HG03342 (cell line): Measurements from ENCODE around the gene MRPS21.
A peak's percentile ranks its signal among the peaks of the same experiment; 100 is the strongest.

Experiments used
- ATAC-seq: cut with Tn5 transposase; IDR thresholded peaks from one replicate; pipeline ENCODE4 v1.9.1; 2021; ENCODE audit warnings: mild to moderate bottlenecking, moderate library complexity; ENCODE audit not compliant: unreplicated experiment

Gene MRPS21

GRCh38 chr1:150293433-150294253 lies at the start of gene MRPS21:
TSS of gene MRPS21 (plus strand) at chr1:150293861. CDS start at chr1:150294367, 506 bp downstream.
- ATAC-seq = peak; percentile 99

- ATAC-seq = no peak
Observed at GRCh38 chr1:150249936-150250335, 43.7 kb upstream of the MRPS21 start.

DNA sequence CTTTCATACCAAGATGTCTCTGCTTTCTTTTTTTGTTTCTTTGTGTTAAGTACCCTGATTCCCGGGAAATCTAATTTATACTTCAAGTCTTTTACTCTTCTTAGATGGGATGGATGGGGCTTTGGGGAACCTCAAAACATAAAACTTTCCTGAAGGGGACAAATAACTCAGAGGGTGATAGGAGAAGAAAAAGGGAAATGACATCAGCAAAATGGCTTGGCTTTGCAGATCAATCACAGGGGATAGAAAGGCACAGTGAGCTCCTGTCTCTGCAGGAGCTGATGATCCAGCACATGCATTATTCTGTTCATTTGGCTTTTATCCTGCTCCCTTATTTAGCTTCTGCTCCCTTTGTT lies 37.5 kb upstream of the MRPS21 start:
- no peak for ATAC-seq

- ATAC-seq = no peak
Observed at GRCh38 chr1:150256554-150257341, 36.9 kb upstream of the MRPS21 start.

DNA sequence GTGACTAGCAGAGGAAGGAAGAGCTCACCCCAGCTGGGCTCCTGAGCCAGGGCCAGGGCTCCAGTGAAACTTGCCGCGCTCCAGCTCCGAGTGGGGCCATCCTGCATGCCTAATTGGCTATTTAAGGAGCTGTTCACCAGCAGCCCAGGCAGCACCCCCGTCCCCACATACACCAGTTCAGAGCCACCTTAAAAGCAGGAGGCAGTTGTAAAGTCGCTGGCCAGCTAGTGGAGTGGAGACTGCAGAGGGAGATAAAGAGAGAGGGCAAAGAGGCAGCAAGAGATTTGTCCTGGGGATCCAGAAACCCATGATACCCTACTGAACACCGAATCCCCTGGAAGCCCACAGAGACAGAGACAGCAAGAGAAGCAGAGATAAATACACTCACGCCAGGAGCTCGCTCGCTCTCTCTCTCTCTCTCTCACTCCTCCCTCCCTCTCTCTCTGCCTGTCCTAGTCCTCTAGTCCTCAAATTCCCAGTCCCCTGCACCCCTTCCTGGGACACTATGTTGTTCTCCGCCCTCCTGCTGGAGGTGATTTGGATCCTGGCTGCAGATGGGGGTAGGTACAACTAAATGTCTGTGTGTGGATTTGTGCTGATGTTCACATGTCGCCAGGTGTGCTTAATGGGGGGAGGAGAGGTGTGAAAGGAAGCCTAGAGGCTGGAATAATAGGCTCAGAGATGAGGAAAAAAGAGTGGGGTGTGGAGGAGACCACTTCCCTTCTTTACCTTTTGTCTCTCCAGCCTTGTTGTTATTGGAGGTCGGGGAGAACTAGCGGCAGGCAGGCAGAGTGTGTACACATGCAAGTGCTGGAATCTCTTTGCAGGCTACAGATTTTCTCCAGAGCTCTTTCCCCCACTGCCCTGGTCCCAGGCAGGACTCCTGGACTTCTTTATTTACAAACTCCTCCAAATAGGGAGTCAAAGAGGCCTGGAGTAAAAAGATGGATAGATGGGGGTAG lies 35.8 kb upstream of the MRPS21 start, which contains the start of gene CA14:
CA14 (plus strand) TSS at position 151 of the 962 bp plus-strand sequence; CDS start at position 506, 355 bp downstream.
- ATAC-seq = no peak

DNA sequence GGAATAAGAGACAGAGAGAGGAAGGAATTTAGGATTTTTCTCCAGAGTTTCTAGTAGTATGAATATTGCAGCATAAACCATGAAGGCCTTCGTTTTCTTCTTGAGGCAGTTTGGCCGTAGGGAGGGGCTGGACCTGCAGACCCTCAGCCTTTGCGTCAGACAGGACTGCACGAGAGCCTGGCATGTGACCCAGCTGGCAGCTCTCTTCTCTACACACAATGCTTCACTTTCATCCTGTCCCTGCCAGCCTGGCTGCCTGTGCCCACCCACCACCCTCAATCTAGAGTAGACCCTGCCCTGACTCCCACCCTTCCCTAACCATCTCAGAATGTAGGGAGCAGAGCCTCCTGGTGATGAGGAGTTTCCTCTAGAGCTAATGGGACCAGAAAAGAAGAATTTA lies 34.4 kb upstream of the MRPS21 start:
- no peak for ATAC-seq

DNA sequence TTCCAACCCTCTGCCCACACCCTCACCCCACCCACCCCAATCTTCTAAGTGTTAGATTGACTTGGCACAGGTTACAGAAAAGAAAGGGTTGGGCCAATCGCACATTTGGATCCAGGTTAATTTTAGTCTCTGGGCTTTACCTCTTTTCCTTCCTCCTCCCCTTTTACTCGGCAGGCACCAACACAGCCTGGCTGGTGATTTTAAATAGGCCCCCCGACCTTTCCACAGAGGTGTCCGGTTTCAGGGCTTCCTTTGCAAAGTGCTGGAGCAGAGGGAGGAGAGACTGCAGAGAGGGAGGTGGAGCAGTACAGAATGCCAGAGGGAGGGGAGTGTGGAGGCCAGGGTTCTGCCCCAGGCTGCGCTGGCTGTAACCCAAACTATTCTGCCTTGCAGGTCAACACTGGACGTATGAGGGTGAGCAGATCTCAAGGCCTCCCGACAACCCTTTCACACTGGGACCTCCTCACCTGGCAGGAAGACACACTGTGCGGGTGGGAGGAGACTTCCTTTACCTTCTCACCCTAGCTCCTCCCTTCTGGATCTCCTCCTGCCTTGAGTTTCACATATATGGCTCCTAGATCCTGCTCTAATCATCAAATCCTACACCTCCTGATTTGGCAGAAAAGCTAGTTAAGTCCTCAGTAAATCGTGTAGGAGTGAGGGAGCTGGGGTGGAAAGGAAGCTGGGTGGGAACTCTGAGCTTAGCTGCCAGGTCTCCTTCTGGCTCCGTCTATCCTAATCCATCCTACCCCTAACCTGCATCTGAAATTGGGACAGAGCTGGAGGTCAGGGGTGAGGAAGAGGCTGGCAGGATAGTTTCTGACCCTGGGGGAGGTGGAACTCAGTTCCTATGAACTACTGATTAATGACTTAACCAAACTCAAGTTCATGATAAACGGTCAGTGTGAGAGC lies 33.6 kb upstream of the MRPS21 start:
- no peak for ATAC-seq

DNA sequence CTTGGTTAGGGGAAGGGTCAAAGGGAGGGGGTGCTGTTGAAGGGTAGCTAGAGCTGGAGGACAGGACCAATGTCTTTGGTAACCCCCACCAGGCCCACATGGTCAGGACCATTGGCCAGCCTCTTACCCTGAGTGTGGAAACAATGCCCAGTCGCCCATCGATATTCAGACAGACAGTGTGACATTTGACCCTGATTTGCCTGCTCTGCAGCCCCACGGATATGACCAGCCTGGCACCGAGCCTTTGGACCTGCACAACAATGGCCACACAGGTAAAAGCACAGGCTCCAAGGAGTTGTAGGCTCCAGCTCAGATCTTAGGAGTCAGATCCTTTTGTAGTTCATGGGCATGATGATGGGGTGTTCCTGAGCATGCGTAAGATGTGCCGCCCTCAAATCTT lies 32.3 kb upstream of the MRPS21 start:
- no peak for ATAC-seq

GRCh38 chr1:150262388-150263320 lies 31.0 kb upstream of the MRPS21 start:
- ATAC-seq = no peak

- no peak for ATAC-seq
Observed at GRCh38 chr1:150263549-150263948, 30.1 kb upstream of the MRPS21 start.

DNA sequence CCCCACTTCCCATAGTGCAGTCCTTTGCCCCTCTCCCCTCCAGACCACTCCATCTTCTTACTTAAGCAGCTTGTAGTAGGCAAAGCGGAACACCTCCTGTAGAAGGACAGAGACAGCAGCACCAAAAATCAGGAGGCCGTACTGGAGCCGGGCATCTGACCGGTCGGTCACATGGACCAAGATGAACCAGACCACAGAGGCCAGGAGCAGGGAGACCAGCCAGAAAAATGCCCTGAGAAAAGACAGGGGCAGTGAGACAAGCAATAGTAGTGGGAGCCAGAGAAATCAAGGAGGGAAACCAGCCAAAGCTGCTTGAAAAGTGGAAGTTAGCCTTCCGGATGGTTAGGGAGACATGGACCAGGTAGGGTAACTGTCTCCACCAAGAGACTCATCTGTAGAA lies 25.8 kb upstream of the MRPS21 start:
- no peak for ATAC-seq

DNA sequence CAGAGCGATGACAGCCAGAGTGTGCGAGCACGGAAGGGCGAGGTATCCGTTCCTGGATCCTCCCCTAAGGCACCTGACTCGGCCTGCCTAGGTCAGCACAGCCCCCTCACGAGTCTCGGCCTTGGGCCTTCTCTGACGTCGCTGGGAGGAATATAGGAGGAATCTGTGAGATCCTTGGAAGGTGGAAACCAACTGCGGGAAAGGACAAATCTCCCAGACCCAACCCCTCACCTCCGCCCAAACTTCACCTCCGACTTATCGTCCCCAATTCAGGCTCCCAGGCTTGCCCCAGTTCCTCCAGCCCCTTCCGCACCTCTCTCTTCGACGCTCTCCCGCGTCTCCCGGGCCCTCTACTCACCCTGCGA lies 25.3 kb upstream of the MRPS21 start:
- ATAC-seq = peak; percentile 3

DNA sequence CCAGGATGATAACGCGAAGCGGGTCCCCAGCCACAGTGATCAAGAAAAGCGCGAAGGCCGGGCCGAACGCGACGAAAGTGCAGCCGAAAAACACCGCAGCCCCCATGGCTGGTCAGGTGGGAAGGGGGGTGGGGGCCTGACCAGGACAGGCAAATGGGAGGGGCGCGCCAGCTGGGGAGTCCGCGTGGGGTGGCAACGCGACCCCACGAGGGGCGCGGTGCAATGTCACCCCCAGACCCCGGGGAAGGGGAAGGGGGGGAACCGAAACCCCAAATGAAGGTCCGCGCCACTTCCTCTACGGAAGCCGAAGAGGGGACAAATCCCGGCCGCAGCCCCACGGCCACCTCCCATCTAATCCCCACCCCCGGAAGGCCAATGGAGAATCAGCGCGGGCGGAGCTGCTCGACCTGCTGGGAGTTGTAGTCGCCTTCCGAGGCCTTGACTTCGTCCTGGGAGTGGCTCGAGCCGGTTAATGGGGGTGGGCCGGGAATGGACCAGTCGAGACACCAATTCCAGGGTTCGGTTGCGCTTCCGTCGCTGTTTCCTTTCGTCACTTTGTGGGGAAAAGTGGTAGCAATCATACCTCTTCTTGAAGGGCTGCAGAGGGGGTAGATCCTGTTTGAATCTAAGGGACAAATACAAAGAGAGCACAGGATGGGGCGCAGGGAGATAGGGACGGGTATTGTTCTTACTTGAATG lies 24.8 kb upstream of the MRPS21 start, which contains the start of gene APH1A:
APH1A (minus strand) TSS at position 312 of the 699 bp plus-strand sequence; CDS start at position 106, 206 bp downstream.
- peak; percentile 89 for ATAC-seq

DNA sequence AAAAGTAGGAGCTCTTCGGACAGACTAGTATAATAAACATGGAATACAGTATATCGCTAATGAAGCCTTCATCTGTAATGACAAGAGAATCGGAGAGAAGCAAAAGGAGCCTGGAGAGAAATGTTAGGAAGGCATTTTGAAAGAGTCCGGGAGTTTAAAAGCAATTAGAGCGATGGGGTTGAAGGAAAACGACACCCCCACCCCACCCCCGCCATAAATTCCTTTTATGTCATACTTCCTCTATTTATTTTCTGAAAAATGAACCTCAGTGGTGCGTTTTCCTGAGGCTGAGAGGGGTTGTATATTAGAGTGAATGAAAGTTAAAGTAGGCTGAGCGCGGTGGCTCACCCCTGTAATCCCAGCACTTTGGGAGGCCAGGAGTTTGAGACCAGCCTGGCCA lies 24.2 kb upstream of the MRPS21 start:
- no peak for ATAC-seq

DNA sequence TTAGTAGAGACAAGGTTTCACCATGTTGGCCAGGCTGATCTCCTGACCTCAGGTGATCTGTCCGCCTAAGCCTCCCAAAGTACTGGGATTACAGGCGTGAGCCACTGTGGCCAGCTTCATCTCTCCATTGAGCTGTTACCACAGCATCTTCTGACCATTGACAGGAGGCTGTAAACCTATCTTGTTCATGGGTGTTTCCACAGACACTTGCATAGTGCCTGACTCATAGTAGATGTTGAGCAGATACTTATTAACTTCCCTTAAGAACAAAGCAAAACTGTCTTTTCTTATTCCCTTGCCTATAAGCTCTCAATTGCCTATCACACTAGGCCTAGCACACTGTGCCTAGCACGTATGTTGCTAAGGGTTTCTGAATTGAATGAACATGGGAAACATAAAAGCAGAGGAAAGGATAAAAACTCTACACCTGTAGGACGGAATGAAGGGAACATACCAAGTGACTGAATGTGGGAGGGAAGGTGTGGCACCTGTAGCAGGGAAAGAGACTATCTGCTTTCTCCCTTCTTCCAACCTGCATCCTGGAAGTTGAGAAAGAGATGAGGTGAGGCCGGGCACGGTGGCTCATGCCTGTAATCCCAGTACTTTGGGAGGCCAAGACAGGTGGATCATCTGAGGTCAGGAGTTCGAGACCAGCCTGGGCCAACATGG lies 22.2 kb upstream of the MRPS21 start:
- no peak for ATAC-seq

DNA sequence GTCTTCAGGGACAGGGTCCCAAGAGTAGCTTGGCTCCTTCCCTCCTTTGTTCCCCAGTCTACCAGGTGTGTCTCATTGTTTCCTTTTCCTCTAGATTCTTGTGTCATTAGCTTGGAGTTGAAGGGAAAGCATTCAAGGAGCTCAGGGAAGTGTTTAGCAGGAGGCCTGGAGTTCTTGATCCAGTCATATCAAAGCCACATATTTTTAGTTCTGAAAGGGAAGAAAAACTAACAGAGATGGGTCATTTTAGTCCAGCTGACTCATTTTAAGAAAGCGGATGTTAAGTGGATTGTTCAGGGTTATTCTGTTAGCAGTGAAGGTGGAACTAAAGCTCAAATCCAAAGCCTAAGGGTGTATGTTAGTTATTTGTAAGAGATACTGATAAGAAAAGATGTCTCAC lies 20.4 kb upstream of the MRPS21 start:
- ATAC-seq = no peak

GRCh38 chr1:150280138-150280707 lies 13.4 kb upstream of the MRPS21 start:
- ATAC-seq = no peak
